Small intestine (tissue), 7 donors: ENCODE data around the gene ME2. TPM values are rescaled to one million over a fixed set of nuclear protein-coding genes. Genes with fewer than 3 reads are reported as not detected.
A peak's percentile ranks its signal among the peaks of the same experiment; 100 is the strongest.

Source experiments
- DNase-seq, 2 donors: peaks; one replicate each; pipeline versions ENCODE4 v3.0.0 to v3.0.0-alpha.2; 2013
- FAIRE-seq: peaks from 2 replicates; lab custom pipeline; 2012; peaks lifted over from hg19 to GRCh38; lab: Jason Lieb, UNC
- H3K27ac ChIP-seq, 3 donors: one replicate each; pipeline ENCODE4 v1.5.1; 2013; ENCODE audit warnings: low read length in 2 of 3, mild to moderate bottlenecking in 2 of 3, control low read depth in 1 of 3, inconsistent platforms in 1 of 3, low read depth in 1 of 3, moderate library complexity in 1 of 3
- H3K27me3 ChIP-seq, 3 donors: one replicate each; pipeline ENCODE4 v1.6.1; 2013; ENCODE audit warnings: low read length in 3 of 3, inconsistent platforms in 1 of 3; ENCODE audit not compliant: control insufficient read depth in 3 of 3, insufficient read depth in 3 of 3
- H3K36me3 ChIP-seq, 3 donors: one replicate each; pipeline ENCODE4 v1.6.1; 2013; ENCODE audit warnings: low read length in 3 of 3, inconsistent platforms in 1 of 3, low read depth in 1 of 3, mild to moderate bottlenecking in 1 of 3, moderate library complexity in 1 of 3; ENCODE audit not compliant: control insufficient read depth in 3 of 3, insufficient read depth in 2 of 3
- H3K4me1 ChIP-seq, 3 donors: one replicate each; pipeline ENCODE4 v1.6.1; 2013; ENCODE audit warnings: low read length in 2 of 3, inconsistent platforms in 1 of 3, low read depth in 1 of 3, mild to moderate bottlenecking in 1 of 3, moderate library complexity in 1 of 3; ENCODE audit not compliant: control insufficient read depth in 3 of 3, insufficient read depth in 2 of 3
- H3K4me3 ChIP-seq, 3 donors: one replicate each; pipeline ENCODE4 v1.5.1; 2013; ENCODE audit warnings: low read length in 3 of 3, control low read depth in 1 of 3, inconsistent platforms in 1 of 3, low read depth in 1 of 3, mild to moderate bottlenecking in 1 of 3, moderate library complexity in 1 of 3
- H3K9me3 ChIP-seq, 2 donors: one replicate each; pipeline ENCODE4 v1.6.1; 2013; ENCODE audit warnings: low read depth in 1 of 2, low read length in 1 of 2; ENCODE audit not compliant: control insufficient read depth in 2 of 2, insufficient read depth in 1 of 2
- WGBS, 3 donors: extraction: QIAGEN DNeasy Blood & Tissue Kit; methylation state at CpG; one replicate each; pipeline ENCODE4 v1.1.7; 2013; 5-methylcytosine and 5-hydroxymethylcytosine counted together
- polyA plus RNA-seq, 4 donors: library from polyadenylated mRNA; stranded (reverse) in 3 of 4; unstranded in 1 of 4; fragments of 200-250 nt in 3 of 4; fragments of 120-200 nt in 1 of 4; gene quantifications; one replicate each; pipeline versions ENCODE4 v1.2.1 to v1.2.3, GENCODE V29; 2013
- donor health status: healthy with polysubstance abuse.
- donor health status: control.
- donor health status: control.
- donor health status: Bipolar disorder and iron deficiency.
- donor health status: healthy.

ME2 gene
- polyA plus RNA-seq, 4 donors, result 39.4 to 122 (median 68.7) TPM

GRCh38 chr18:50863840-50864375 is 15.0 kb upstream of the ME2 start:
- Histone ChIP-seq H3K36me3 (no peaks in the 10 kb centered on the region), H3K4me3 (no peak overlapping the region), H3K27ac (peak overlapping the region in 2 of 3 donors; percentile 38 to 55), H3K4me1 (peaks cover 0 to 4% (median 2%) of the 10 kb centered on the region in 3 donors), H3K27me3 (no peaks in the 10 kb centered on the region), H3K9me3 (no peaks in the 10 kb centered on the region)
- FAIRE-seq (no peak), DNase-seq (peak; percentile 60 to 74)
- 17 to 46% (median 23%) methylated on average over 4 of the region's 4 CpGs for WGBS, 3 donors

- DNase-seq (peak in 1 of 2 donors; percentile 47), FAIRE-seq (no peak)
- Histone ChIP-seq H3K4me1 (peaks cover 0 to 4% (median 0%) of the 10 kb centered on the region in 3 donors), H3K27me3 (no peaks in the 10 kb centered on the region), H3K9me3 (no peaks in the 10 kb centered on the region), H3K4me3 (no peak overlapping the region), H3K36me3 (no peaks in the 10 kb centered on the region), H3K27ac (no peak overlapping the region)
These were observed 12.2 kb upstream of the ME2 start for GRCh38 chr18:50866765-50867164.

- Histone ChIP-seq H3K4me3 (no peak overlapping the region), H3K27me3 (no peaks in the 10 kb centered on the region), H3K27ac (no peak overlapping the region), H3K9me3 (no peaks in the 10 kb centered on the region), H3K36me3 (no peaks in the 10 kb centered on the region), H3K4me1 (no peaks in the 10 kb centered on the region)
- DNase-seq, result no peak
- no peak for FAIRE-seq
- WGBS, 3 donors, result 73 to 81% (median 79%) methylated on average over 4 of the region's 4 CpGs
These were observed 9.8 kb upstream of the ME2 start for GRCh38 chr18:50869150-50869549.

- Histone ChIP-seq H3K4me1 (no peaks in the 10 kb centered on the region), H3K9me3 (no peaks in the 10 kb centered on the region), H3K4me3 (no peak overlapping the region), H3K36me3 (no peaks in the 10 kb centered on the region), H3K27ac (no peak overlapping the region), H3K27me3 (no peaks in the 10 kb centered on the region)
- FAIRE-seq (no peak), DNase-seq (no peak)
- 77 to 82% (median 81%) methylated on average over 7 of the region's 7 CpGs for WGBS, 3 donors
These were observed 8.6 kb upstream of the ME2 start for GRCh38 chr18:50870138-50870845.

- no peaks in the 10 kb centered on the region for H3K4me1 ChIP-seq
- no peak for FAIRE-seq
- WGBS, 3 donors, result 80 to 94% (median 84%) methylated on average over 3 of the region's 3 CpGs
These were observed 7.1 kb upstream of the ME2 start for GRCh38 chr18:50871846-50872245.

GRCh38 chr18:50875966-50876536 is 2.9 kb upstream of the ME2 start:
- Histone ChIP-seq H3K27me3 (no peaks in the 10 kb centered on the region), H3K4me1 (peaks cover 0 to 12% (median 0%) of the 10 kb centered on the region in 3 donors), H3K27ac (peak overlapping the region in 1 of 3 donors; percentile 56), H3K4me3 (no peak overlapping the region), H3K36me3 (peaks cover 0 to 2% (median 0%) of the 10 kb centered on the region in 3 donors), H3K9me3 (no peaks in the 10 kb centered on the region)
- FAIRE-seq (no peak), DNase-seq (peak; percentile 43 to 93)
- WGBS, 3 donors, result 44 to 68% (median 56%) methylated on average over 3 of the region's 3 CpGs

More at GRCh38 chr18:50871846-50872245, 7.1 kb upstream of the ME2 start:
- no peaks in the 10 kb centered on the region for H3K36me3 ChIP-seq
- H3K27me3 ChIP-seq, result no peaks in the 10 kb centered on the region
- DNase-seq, result no peak
- H3K27ac ChIP-seq, result no peak overlapping the region
- H3K9me3 ChIP-seq, result no peaks in the 10 kb centered on the region
- H3K4me3 ChIP-seq, result no peak overlapping the region

- FAIRE-seq (no peak), DNase-seq (peak; percentile 66 to 86)
- 61 to 73% (median 66%) methylated on average over 8 of the region's 8 CpGs for WGBS, 3 donors
- Histone ChIP-seq H3K4me3 (peak overlapping the region in 2 of 3 donors; percentile 91 to 97), H3K27ac (peak overlapping the region; percentile 61 to 98 (median 96)), H3K4me1 (peaks cover 0 to 12% (median 0%) of the 10 kb centered on the region in 3 donors), H3K36me3 (peaks cover 0 to 3% (median 0%) of the 10 kb centered on the region in 3 donors), H3K27me3 (no peaks in the 10 kb centered on the region), H3K9me3 (no peaks in the 10 kb centered on the region)
These were observed 1.2 kb upstream of the ME2 start for GRCh38 chr18:50877545-50878265.
